Neutrophil (primary cell): ENCODE measurements around the gene TMEM258.

Experiments used
- H3K27ac ChIP-seq: fragments of 200-600 bp; sonication (generic); 2 replicates; pipeline ENCODE4 v1.5.1; 2016; ENCODE audit warnings: mild to moderate bottlenecking, moderate library complexity
- H3K27me3 ChIP-seq: fragments of 200-600 bp; sonication (generic); 2 replicates; pipeline ENCODE4 v1.6.0; 2016; ENCODE audit warnings: mild to moderate bottlenecking
- H3K36me3 ChIP-seq: fragments of 200-600 bp; sonication (generic); 2 replicates; pipeline ENCODE4 v1.5.1; 2017
- H3K4me1 ChIP-seq, 2 experiments: fragments of 200-600 bp in 1 of 2; sonication (generic) in 1 of 2; 1 replicate in 1 of 2; 2 replicates in 1 of 2; pipeline versions ENCODE4 v1.5.1 to v1.6.1; 2013 to 2016; ENCODE audit warnings: low read depth in 1 of 2, low read length in 1 of 2, mild to moderate bottlenecking in 1 of 2, moderate library complexity in 1 of 2; ENCODE audit not compliant: control insufficient read depth in 1 of 2, insufficient read depth in 1 of 2
- H3K4me3 ChIP-seq, 2 experiments: fragments of 200-600 bp in 1 of 2; sonication (generic) in 1 of 2; 1 replicate in 1 of 2; 2 replicates in 1 of 2; pipeline ENCODE4 v1.5.1; 2013 to 2016; ENCODE audit warnings: low read depth in 1 of 2, low read length in 1 of 2, mild to moderate bottlenecking in 1 of 2, moderate library complexity in 1 of 2
- H3K9me3 ChIP-seq: fragments of 200-600 bp; sonication (generic); 2 replicates; pipeline ENCODE4 v1.5.1; 2016
- TF ChIP-seq, protein P1 (sequence below): fragments of 200-600 bp; sonication (generic); IDR thresholded peaks from 2 replicates; pipeline ENCODE4 v1.5.1; 2016; ENCODE audit warnings: antibody characterized with exemption

Gene TMEM258

DNA sequence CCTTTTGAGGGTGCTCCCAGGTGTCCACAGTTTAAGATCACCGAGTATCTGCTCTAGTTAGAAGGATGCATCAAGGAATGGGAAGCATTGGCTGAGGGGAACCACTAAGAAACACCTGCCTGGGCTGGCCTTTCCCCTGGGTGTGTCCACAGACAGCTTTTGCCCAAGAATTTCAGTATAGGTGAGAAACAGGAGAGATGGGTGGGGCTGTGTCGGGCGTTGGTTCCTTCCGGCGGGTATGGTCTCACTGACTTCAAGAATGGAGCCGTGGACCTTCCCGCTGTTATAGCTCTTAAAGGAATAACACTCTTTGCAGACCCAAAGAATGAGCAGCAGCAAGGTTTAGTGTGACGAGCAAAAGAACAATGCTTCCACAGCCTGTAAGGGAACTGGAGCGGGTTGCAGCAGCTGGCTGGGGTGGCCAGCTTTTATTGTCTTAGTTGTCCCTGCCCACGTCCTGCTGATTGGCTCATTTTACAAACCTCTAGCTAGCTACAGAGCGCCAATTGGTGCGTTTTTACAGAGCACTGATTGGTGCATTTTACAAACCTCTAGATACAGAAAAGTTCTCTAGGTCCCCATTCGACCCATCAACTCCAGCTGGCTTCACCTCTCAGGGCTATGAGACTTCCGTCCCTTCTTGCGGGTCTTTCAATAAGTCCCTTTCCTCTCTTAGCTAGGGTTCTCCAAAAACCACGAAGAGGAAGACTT is 22.0 kb upstream of the TMEM258 start:
- H3K36me3 ChIP-seq = no peaks in the 10 kb centered on the region
- H3K9me3 ChIP-seq = no peaks in the 10 kb centered on the region
- H3K4me1 ChIP-seq = peaks cover 23 to 28% of the 10 kb centered on the region in 2 experiments
- H3K27me3 ChIP-seq = peaks cover 56% of the 10 kb centered on the region
- peak overlapping the region; percentile 64 for H3K27ac ChIP-seq
- TF ChIP-seq, protein P1, sequence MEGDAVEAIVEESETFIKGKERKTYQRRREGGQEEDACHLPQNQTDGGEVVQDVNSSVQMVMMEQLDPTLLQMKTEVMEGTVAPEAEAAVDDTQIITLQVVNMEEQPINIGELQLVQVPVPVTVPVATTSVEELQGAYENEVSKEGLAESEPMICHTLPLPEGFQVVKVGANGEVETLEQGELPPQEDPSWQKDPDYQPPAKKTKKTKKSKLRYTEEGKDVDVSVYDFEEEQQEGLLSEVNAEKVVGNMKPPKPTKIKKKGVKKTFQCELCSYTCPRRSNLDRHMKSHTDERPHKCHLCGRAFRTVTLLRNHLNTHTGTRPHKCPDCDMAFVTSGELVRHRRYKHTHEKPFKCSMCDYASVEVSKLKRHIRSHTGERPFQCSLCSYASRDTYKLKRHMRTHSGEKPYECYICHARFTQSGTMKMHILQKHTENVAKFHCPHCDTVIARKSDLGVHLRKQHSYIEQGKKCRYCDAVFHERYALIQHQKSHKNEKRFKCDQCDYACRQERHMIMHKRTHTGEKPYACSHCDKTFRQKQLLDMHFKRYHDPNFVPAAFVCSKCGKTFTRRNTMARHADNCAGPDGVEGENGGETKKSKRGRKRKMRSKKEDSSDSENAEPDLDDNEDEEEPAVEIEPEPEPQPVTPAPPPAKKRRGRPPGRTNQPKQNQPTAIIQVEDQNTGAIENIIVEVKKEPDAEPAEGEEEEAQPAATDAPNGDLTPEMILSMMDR = no peak
- peak overlapping the region; percentile 75 to 80 for H3K4me3 ChIP-seq

DNA sequence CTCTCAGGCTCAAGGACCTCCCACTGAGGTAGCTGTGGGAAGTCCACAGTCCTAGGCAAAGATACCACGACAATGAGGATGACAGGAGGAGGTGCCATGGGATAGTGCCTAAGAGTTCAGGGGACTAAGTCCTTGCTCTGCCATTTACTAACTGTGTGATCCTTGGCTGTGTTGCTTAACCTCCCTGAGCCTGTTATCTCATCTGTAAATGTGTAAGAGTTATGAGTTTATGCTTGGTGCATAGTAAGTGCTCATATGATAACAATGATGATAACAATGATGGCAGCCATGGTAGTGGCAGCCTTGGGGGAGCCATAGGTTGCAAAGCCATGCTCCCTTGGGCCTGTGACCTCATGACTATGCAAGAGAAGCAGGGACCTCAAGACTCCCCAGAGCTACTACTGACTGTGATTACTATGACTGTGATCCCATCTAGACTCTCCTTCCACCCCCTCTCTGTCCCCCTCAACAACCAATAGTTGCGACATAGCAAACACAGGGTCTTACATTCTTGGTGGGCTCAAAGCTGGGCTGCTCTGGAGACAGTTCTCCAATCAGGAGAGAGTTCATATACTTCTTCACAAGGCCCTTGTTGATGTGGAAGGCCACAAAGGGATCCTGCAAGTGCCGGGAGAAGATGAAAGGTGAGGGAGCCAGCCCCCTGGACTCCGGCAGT is 20.5 kb upstream of the TMEM258 start:
- H3K4me3 ChIP-seq = no peak overlapping the region

DNA sequence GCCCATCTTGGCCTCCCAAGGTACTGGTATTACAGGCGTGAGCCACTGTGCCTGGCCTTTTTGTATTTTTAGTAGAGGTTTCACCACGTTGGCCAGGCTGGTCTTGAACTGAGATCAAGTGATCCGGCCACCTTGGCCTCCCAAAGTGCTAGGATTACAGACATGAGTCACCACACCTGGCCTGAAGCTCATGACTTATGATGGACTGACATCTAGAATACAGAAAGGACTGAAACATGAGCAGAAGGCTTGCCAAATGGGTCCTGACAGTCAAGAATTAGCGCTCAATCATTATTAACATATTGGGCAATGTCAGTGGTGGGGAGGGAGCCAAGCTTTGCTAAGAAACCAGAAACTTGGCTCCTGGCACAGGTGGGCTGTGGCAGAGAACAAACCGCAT is 19.4 kb upstream of the TMEM258 start:
- TF ChIP-seq, protein P1 = no peak
- Histone ChIP-seq H3K9me3 (no peaks in the 10 kb centered on the region), H3K36me3 (no peaks in the 10 kb centered on the region), H3K4me1 (peaks cover 23 to 24% of the 10 kb centered on the region in 2 experiments), H3K4me3 (no peak overlapping the region), H3K27me3 (peaks cover 30% of the 10 kb centered on the region), H3K27ac (no peak overlapping the region)

More for the DNA sequence above, 20.5 kb upstream of the TMEM258 start:
- peaks cover 23 to 28% of the 10 kb centered on the region in 2 experiments for H3K4me1 ChIP-seq
- TF ChIP-seq, protein P1 = no peak
- no peak overlapping the region for H3K27ac ChIP-seq
- H3K27me3 ChIP-seq = peaks cover 41% of the 10 kb centered on the region
- no peaks in the 10 kb centered on the region for H3K36me3 ChIP-seq
- no peaks in the 10 kb centered on the region for H3K9me3 ChIP-seq

DNA sequence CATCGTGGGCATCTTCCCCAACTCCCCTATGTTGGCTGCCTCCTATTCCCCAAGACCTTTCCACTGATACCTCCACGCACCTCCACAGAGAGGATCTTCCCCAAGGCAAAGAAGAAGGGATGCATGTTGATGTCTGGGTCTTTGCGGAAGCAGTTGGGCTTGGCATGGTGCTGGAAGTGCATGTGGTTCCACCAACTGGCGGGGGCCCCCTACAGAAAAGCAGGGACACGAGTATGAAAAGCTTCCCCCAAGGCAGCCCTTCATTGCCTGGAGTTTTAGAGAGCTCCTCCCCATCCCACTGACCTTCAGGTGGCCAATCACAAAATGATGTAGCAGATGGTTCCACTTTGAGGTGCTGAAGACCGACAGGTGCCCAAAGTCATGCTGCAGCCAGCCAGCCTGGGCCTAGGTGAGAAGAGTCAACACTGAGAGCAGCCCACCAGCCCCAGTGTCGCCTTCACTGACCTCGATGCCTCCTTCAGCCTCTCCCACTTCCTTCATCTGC is 18.3 kb upstream of the TMEM258 start:
- no peaks in the 10 kb centered on the region for H3K36me3 ChIP-seq
- TF ChIP-seq, protein P1 = no peak
- peaks cover 12 to 13% of the 10 kb centered on the region in 2 experiments for H3K4me1 ChIP-seq
- H3K27me3 ChIP-seq = peaks cover 19% of the 10 kb centered on the region
- no peak overlapping the region for H3K4me3 ChIP-seq
- no peak overlapping the region for H3K27ac ChIP-seq
- no peaks in the 10 kb centered on the region for H3K9me3 ChIP-seq

DNA sequence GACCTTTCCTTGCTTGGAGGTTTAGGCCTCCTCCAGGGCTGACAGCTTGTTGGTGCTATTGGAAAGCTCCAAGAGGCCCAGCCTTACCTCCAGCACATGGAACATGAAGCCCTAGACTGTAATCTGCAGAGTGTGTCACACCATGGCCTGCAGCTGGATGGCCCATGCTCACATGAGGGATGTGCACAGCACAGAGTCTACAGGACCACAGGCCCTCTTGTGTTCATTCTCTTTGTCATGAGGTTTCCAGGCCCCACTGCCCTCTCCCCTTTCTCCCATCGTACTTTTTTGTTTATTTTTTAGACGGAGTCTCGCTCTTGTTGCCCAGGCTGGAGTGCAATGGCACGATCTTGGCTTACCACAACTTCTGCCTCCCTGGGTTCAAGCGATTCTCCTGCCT is 14.4 kb upstream of the TMEM258 start:
- TF ChIP-seq, protein P1 = no peak
- no peaks in the 10 kb centered on the region for H3K9me3 ChIP-seq
- peaks cover 4% of the 10 kb centered on the region for H3K36me3 ChIP-seq
- H3K4me3 ChIP-seq = no peak overlapping the region
- no peaks in the 10 kb centered on the region for H3K4me1 ChIP-seq
- H3K27me3 ChIP-seq = no peaks in the 10 kb centered on the region
- H3K27ac ChIP-seq = no peak overlapping the region
